ENCODE measurements around the gene MEST.

GRCh38 chr7:130473289-130473688, 18.6 kb upstream of the MEST start:
- no peak for TF ChIP-seq CTCF (IDR thresholded peaks at IDR 0.05; ENCODE audit: insufficient read depth, low read length, poor library complexity, severe bottlenecking)
- no peak for TF ChIP-seq EZH2phosphoT487 (conservative IDR thresholded peaks at IDR 0.05; ENCODE audit: low read length)

Data from SU-DHL-6 (cell line).